Brain microvascular endothelial cell (primary cell): ENCODE measurements around the gene RNF26.

Experiments
- DNase-seq: peaks from one replicate; pipeline ENCODE4 v3.0.0-alpha.2; 2020
- H3K27ac ChIP-seq: fragments of 250-450 bp; sonication (Bioruptor Pico); 2 replicates; pipeline ENCODE4 v1.5.1; 2020; ENCODE audit warnings: mild to moderate bottlenecking, moderate library complexity
- H3K27me3 ChIP-seq: fragments of 250-450 bp; sonication (Bioruptor Pico); replicated peaks from 2 replicates; pipeline ENCODE4 v1.5.1; 2020; ENCODE audit warnings: mild to moderate bottlenecking
- H3K36me3 ChIP-seq: fragments of 250-450 bp; sonication (Bioruptor Pico); replicated peaks from 2 replicates; pipeline ENCODE4 v1.5.1; 2020; ENCODE audit warnings: mild to moderate bottlenecking
- H3K4me3 ChIP-seq: 2 replicates; pipeline ENCODE4 v1.5.1; 2011; ENCODE audit warnings: low read depth, mild to moderate bottlenecking, control low read depth, low read length, moderate library complexity
- CTCF ChIP-seq: IDR thresholded peaks from 2 replicates; pipeline ENCODE4 v1.5.1; 2011; ENCODE audit warnings: low read depth, mild to moderate bottlenecking, moderate library complexity, low read length, control low read depth, inconsistent platforms; ENCODE audit errors: missing control alignments
- in situ Hi-C: cut with HindIII; loops from 2 replicates; pipeline ENCODE4 v1.10.0; 2017; ENCODE audit warnings: low sequenced_read_pairs, low pct_ligation_motif_present

RNF26 gene

DNA sequence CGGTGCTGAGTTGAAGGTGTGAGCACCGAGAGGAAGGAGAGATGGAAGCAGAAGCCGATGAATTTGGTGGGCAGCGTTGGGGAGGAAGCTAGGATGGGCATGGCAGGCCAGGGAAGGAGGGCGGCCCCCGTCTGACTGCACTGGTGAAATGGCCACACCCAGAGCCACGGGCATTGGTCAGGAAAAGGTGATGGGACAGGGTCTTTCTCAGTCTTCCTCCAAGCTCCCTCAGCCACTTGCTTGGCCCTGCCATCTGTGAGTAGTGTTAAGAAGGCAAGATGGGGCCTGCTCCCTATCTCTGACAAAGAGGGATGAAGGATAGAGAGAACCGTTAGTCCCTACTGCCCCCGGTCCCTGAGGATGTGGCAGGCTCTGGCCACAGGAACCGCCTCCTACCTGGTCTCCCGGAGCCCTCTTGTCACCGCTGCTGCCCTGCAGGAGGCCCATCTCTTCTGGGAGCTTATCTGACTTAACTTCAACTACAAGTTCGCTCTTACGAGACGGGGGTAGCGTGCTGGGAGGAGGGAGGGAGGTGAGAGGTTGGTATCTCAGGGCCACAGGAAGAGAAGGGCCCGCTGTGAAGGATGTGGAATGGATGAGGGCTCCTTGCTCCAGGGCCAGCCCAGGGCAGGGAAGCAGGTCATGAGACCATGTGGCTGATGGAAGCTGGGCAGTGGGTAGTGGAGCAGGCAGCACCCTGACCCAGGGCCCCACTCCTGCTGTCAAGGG lies 24.2 kb upstream of the RNF26 start:
- H3K27me3 ChIP-seq = no peaks in the 10 kb centered on the region
- DNase-seq = no peak
- H3K36me3 ChIP-seq = peaks cover 5% of the 10 kb centered on the region
- no peak for TF ChIP-seq CTCF
- in situ Hi-C loops = no loop called here
- H3K4me3 ChIP-seq = no peak overlapping the region
- H3K27ac ChIP-seq = no peak overlapping the region

DNA sequence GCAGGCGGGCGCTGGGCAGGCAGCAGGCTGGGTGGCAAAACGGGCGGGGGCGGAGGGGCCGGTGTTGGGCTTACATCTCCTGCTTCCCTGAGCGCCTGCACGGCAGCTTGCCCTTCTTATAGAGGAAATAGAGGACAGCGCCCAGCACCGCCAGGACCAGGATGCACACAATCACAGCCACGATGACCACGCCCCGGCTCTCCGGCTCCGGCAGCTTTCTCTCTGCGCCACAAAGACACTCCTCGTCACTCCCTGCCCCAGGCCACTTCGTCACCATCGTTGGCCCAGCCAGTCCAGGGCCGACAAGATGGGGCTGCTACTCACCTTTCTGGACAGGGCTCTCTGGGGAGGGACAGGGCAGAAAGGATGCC lies 23.7 kb upstream of the RNF26 start:
- Histone ChIP-seq H3K4me3 (no peak overlapping the region), H3K27ac (no peak overlapping the region), H3K36me3 (peaks cover 5% of the 10 kb centered on the region), H3K27me3 (no peaks in the 10 kb centered on the region)
- in situ Hi-C loops = no loop called here
- no peak for TF ChIP-seq CTCF
- DNase-seq = no peak

DNA sequence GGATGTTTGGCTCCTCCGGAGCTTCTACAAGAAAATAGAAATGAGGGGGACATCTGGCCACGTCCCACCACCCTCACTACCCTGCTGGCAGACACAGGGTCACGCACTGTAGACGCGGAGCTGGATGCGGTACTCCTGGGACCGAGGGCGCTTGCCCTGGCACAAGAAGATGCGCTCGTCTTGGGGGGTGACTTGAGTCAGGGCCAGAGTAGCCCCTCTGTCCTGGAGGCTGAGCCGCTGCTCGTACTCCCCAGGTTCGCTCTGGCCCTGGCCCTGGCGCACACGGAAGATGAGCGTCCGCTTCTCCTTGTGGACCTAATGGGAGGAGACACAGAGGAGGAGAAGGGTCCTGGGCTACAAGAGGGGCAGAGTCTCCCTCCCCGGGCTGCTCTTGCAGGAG lies 19.6 kb upstream of the RNF26 start:
- in situ Hi-C loops = no loop called here
- Histone ChIP-seq H3K36me3 (no peaks in the 10 kb centered on the region), H3K4me3 (no peak overlapping the region), H3K27ac (no peak overlapping the region), H3K27me3 (no peaks in the 10 kb centered on the region)
- no peak for DNase-seq
- no peak for TF ChIP-seq CTCF

DNA sequence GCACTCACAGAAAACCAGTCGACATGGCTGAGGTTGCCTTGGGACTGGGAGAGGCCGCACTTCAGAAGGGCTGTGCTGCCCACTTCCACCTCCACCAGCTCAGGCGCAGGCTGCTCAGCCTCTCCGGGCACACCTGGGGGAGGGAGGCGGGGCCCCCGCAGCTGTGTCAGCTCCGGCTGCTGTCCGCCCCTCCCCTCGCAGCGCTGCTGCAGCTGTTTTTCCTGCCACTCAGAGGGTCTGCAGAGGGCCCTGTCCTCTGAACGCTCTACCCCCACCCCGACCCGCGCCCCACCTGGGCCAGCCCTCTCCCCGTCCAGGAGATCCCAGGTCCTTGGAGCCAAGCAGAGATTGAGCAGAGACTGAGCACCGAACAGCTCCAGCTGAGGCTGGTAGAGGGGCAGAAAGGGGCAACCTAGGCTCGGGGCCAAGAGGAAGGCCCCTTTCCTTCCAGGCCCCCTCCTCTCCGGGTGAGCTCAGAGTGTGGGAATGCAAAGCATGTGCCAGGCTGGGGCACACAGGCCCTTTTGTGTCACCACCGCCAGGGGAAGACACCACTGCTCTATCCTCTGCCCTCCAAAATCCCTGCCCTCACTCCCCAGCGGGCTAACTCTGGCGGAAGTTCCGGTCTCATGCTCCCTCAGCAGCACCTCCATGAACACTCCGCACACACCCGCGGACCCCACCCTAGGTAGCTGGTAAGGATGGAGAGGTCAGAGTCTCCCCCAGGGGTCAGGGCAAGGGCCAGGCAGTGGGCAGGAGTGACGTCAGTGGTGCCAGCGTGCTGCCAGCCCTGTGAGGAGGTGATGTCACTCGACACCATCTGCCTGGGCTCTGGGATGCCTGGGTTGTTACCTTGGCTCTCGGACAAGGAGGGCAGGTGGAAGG lies 19.0 kb upstream of the RNF26 start:
- peak overlapping the region; percentile 62 for H3K4me3 ChIP-seq
- H3K27me3 ChIP-seq = no peaks in the 10 kb centered on the region
- H3K27ac ChIP-seq = no peak overlapping the region
- in situ Hi-C loops = no loop called here
- TF ChIP-seq CTCF = peak; percentile 25
- H3K36me3 ChIP-seq = no peaks in the 10 kb centered on the region
- no peak for DNase-seq

GRCh38 chr11:119316016-119316728 lies 18.2 kb upstream of the RNF26 start:
- Histone ChIP-seq H3K36me3 (no peaks in the 10 kb centered on the region), H3K27me3 (no peaks in the 10 kb centered on the region), H3K27ac (no peak overlapping the region), H3K4me3 (peak overlapping the region; percentile 62)
- in situ Hi-C loops = no loop called here
- no peak for DNase-seq
- no peak for TF ChIP-seq CTCF
